Measurements from ENCODE around the gene MYLK. TPM values are rescaled to one million over a fixed set of nuclear protein-coding genes. Genes with fewer than 3 reads are reported as not detected.
A peak's percentile ranks its signal among the peaks of the same experiment; 100 is the strongest.

The MYLK gene
- total RNA-seq, 1 donor from 2014 or later = 26.6 TPM

DNA sequence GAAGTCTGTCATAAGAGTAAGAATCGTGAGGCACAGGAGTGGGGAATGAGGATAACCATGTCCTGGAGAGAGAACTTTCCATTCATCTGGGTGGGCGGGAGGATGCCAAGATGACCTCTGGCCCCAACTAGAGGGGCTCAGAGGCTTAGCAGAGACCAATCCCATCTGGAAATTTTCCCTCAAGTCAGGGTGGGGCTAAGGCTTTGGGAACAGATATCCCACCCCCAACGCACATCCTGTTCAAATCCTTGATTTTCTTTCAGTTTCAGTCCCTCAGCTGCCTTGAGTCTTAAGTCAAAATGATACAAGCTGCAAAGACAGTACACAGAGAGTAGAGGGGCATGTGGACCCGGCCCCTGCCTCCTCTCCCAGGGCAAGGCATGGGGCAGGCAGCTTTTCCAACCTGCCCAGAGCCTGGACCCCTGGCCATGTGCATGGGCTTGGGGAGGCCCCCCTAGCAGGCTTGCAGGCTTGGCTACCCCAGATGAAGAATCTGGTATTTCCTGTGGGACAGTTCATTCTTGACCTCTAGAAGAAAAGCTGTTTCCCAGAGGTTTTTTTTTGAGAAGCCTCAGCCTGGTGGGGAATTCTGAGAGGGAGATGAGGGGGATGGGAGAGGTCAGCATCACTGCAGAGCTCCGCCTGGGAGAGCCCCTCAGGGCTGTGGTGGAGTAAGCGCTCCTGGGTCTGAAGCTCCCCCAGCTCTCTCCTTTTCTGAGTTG, 189.6 kb downstream of the MYLK start:
- Histone ChIP-seq H3K27me3 (ENCODE audit: control insufficient read depth in 3 of 3, insufficient read depth in 3 of 3, low read length in 3 of 3) (no peaks in the 10 kb centered on the region), H3K9me3 (ENCODE audit: control insufficient read depth in 3 of 3, low read length in 3 of 3) (no peaks in the 10 kb centered on the region), H3K9ac (ENCODE audit: low read depth in 1 of 3, low read length in 3 of 3) (peak overlapping the region in 1 of 3 donors; percentile 20), H3K27ac (ENCODE audit: low read depth, low read length) (peak overlapping the region; percentile 57), H3K4me1 (ENCODE audit: control insufficient read depth in 3 of 3, insufficient read depth in 3 of 3, low read length in 3 of 3) (peaks cover 31 to 50% (median 35%) of the 10 kb centered on the region in 3 donors), H3K36me3 (ENCODE audit: control insufficient read depth in 3 of 3, insufficient read depth in 3 of 3, low read length in 3 of 3) (peaks cover 0 to 3% (median 2%) of the 10 kb centered on the region in 3 donors), H3K4me3 (ENCODE audit: low read length in 3 of 3) (no peak overlapping the region)

DNA sequence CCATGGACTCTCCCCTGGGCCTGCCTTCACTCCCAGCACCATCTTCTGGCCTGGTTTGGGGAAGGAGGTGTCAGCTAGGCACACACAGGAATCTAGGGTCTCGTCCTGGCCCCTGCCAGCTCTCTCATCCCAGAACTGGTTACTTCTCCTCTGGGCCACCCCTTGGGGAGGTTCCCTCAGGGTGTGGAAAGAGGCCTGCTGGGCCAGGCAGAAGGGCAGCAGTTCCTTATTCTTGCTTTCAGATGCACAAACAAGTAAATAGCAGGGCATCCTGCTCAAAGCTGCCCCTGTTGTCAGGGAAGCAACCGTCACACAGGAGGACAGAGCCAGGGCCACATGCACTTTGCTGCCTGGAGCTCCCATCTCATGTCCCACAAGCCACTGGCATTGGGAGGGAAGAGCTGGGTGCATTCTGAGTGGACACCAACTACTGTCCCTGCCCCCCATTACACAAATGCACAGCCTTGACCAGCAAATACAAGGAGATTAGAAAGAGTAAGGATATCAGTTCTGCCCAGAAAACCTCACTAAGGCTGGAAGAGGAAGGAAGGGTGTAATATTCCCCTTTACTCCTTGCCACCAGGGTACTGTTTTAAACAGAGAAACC, 190.4 kb downstream of the MYLK start:
- H3K27me3 ChIP-seq (ENCODE audit: control insufficient read depth in 3 of 3, insufficient read depth in 3 of 3, low read length in 3 of 3) = no peaks in the 10 kb centered on the region
- H3K9ac ChIP-seq (ENCODE audit: low read depth in 1 of 3, low read length in 3 of 3) = peak overlapping the region in 1 of 3 donors; percentile 33
- H3K27ac ChIP-seq (ENCODE audit: low read depth, low read length) = peak overlapping the region; percentile 57
- no peak overlapping the region for H3K4me3 ChIP-seq (ENCODE audit: low read length in 3 of 3)
- H3K36me3 ChIP-seq (ENCODE audit: control insufficient read depth in 3 of 3, insufficient read depth in 3 of 3, low read length in 3 of 3) = peaks cover 0 to 3% (median 2%) of the 10 kb centered on the region in 3 donors
- no peaks in the 10 kb centered on the region for H3K9me3 ChIP-seq (ENCODE audit: control insufficient read depth in 3 of 3, low read length in 3 of 3)
- H3K4me1 ChIP-seq (ENCODE audit: control insufficient read depth in 3 of 3, insufficient read depth in 3 of 3, low read length in 3 of 3) = peaks cover 35 to 55% (median 39%) of the 10 kb centered on the region in 3 donors

DNA sequence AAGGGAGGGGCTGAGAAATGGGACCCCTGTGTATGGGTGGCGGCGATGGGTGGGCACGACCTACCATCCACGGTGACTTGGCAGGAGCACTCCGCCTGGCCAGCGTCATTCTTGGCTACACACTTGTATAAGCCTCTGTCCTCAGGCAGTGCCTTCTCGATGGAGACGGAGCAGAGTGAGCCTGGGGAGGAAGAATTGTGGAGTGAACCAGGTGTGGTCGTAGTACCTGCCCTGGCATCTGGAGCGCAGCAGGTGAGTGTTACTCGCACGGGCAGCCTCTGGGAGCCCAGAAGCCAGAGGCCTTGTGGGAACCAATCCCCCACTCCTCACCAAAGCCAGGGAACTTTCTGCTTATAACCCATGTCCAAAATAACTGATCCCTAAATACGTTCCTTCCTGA, 191.5 kb downstream of the MYLK start:
- H3K9ac ChIP-seq (ENCODE audit: low read depth in 1 of 3, low read length in 3 of 3) = no peak overlapping the region
- H3K27ac ChIP-seq (ENCODE audit: low read depth, low read length) = peak overlapping the region; percentile 8
- H3K4me1 ChIP-seq (ENCODE audit: control insufficient read depth in 3 of 3, insufficient read depth in 3 of 3, low read length in 3 of 3) = peaks cover 35 to 55% (median 44%) of the 10 kb centered on the region in 3 donors
- no peaks in the 10 kb centered on the region for H3K9me3 ChIP-seq (ENCODE audit: control insufficient read depth in 3 of 3, low read length in 3 of 3)
- peaks cover 0 to 3% (median 2%) of the 10 kb centered on the region in 3 donors for H3K36me3 ChIP-seq (ENCODE audit: control insufficient read depth in 3 of 3, insufficient read depth in 3 of 3, low read length in 3 of 3)
- no peaks in the 10 kb centered on the region for H3K27me3 ChIP-seq (ENCODE audit: control insufficient read depth in 3 of 3, insufficient read depth in 3 of 3, low read length in 3 of 3)
- H3K4me3 ChIP-seq (ENCODE audit: low read length in 3 of 3) = no peak overlapping the region

DNA sequence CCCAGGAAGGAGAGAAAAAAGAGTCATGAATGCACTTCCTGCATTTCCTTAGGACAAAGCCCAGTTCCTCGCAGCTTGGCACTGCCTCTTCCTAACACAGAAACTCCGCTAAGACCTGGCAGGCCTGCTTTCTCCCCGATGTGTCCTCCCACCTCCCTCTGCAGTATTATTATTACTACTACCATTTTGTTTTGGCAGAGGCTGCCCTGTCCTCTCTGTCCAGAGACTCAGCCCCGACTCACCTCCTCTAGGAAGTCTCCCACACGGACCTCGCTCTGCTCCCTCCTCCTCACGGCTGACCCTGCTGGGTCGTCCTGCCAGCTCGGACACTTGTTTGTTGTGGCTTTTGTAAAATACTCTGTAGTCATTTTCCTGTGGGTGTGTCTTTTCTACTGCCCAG, 192.1 kb downstream of the MYLK start:
- peak overlapping the region in 1 of 3 donors; percentile 0 for H3K9ac ChIP-seq (ENCODE audit: low read depth in 1 of 3, low read length in 3 of 3)
- peaks cover 35 to 55% (median 44%) of the 10 kb centered on the region in 3 donors for H3K4me1 ChIP-seq (ENCODE audit: control insufficient read depth in 3 of 3, insufficient read depth in 3 of 3, low read length in 3 of 3)
- H3K27me3 ChIP-seq (ENCODE audit: control insufficient read depth in 3 of 3, insufficient read depth in 3 of 3, low read length in 3 of 3) = no peaks in the 10 kb centered on the region
- peaks cover 0 to 3% (median 2%) of the 10 kb centered on the region in 3 donors for H3K36me3 ChIP-seq (ENCODE audit: control insufficient read depth in 3 of 3, insufficient read depth in 3 of 3, low read length in 3 of 3)
- no peak overlapping the region for H3K4me3 ChIP-seq (ENCODE audit: low read length in 3 of 3)
- H3K27ac ChIP-seq (ENCODE audit: low read depth, low read length) = peak overlapping the region; percentile 8
- H3K9me3 ChIP-seq (ENCODE audit: control insufficient read depth in 3 of 3, low read length in 3 of 3) = no peaks in the 10 kb centered on the region

DNA sequence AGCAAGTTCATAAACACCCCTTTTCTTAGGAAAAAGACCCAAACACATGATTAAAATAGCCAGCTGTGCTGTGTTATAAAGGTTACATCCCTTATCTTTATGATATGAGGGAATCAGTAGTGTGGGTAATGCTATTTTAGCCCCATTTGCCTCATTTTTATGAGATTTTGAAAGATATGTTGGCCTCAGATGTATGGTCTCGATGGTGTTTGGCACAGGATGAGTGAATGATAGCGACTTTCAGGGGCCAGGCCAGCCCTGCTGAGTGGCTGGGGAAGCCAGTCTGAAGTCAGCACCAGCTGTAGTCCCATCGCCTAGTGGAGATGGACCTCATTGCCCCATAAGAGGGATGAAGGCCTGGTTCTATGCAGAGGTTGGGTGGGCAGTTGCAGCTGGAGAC, 194.3 kb downstream of the MYLK start:
- peaks cover 22 to 42% (median 29%) of the 10 kb centered on the region in 3 donors for H3K4me1 ChIP-seq (ENCODE audit: control insufficient read depth in 3 of 3, insufficient read depth in 3 of 3, low read length in 3 of 3)
- no peaks in the 10 kb centered on the region for H3K9me3 ChIP-seq (ENCODE audit: control insufficient read depth in 3 of 3, low read length in 3 of 3)
- H3K36me3 ChIP-seq (ENCODE audit: control insufficient read depth in 3 of 3, insufficient read depth in 3 of 3, low read length in 3 of 3) = peaks cover 0 to 3% (median 2%) of the 10 kb centered on the region in 3 donors
- no peak overlapping the region for H3K4me3 ChIP-seq (ENCODE audit: low read length in 3 of 3)
- H3K27ac ChIP-seq (ENCODE audit: low read depth, low read length) = no peak overlapping the region
- H3K27me3 ChIP-seq (ENCODE audit: control insufficient read depth in 3 of 3, insufficient read depth in 3 of 3, low read length in 3 of 3) = no peaks in the 10 kb centered on the region
- H3K9ac ChIP-seq (ENCODE audit: low read depth in 1 of 3, low read length in 3 of 3) = no peak overlapping the region

DNA sequence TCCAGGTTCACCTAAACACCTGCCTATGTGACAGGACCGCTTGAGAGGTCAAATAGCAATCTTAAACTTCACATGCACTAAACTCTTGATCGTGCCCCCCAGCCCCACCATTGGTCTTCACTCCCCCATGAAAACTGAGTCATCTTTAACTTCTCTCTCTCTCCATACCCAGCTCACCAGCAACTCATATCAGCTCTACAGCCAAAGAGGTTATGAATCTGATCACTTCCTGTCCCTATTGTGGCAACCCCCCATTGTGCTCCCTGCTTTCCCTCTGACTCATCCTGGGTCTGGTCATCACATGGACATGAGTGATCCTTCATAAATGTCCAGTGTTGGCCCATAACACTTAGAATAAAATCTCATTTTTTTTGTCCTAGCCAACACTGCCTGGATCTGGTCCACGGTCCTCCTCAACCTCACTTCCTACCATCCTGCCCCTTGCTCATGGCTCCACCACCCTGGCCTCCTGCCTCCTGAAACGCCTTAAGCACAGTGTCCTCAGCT, 195.8 kb downstream of the MYLK start:
- H3K9me3 ChIP-seq (ENCODE audit: control insufficient read depth in 3 of 3, low read length in 3 of 3) = no peaks in the 10 kb centered on the region
- H3K27me3 ChIP-seq (ENCODE audit: control insufficient read depth in 3 of 3, insufficient read depth in 3 of 3, low read length in 3 of 3) = no peaks in the 10 kb centered on the region
- H3K4me1 ChIP-seq (ENCODE audit: control insufficient read depth in 3 of 3, insufficient read depth in 3 of 3, low read length in 3 of 3) = peaks cover 7 to 32% (median 16%) of the 10 kb centered on the region in 3 donors
- peak overlapping the region; percentile 19 for H3K27ac ChIP-seq (ENCODE audit: low read depth, low read length)
- peaks cover 0 to 3% (median 3%) of the 10 kb centered on the region in 3 donors for H3K36me3 ChIP-seq (ENCODE audit: control insufficient read depth in 3 of 3, insufficient read depth in 3 of 3, low read length in 3 of 3)
- no peak overlapping the region for H3K4me3 ChIP-seq (ENCODE audit: low read length in 3 of 3)
- no peak overlapping the region for H3K9ac ChIP-seq (ENCODE audit: low read depth in 1 of 3, low read length in 3 of 3)

DNA sequence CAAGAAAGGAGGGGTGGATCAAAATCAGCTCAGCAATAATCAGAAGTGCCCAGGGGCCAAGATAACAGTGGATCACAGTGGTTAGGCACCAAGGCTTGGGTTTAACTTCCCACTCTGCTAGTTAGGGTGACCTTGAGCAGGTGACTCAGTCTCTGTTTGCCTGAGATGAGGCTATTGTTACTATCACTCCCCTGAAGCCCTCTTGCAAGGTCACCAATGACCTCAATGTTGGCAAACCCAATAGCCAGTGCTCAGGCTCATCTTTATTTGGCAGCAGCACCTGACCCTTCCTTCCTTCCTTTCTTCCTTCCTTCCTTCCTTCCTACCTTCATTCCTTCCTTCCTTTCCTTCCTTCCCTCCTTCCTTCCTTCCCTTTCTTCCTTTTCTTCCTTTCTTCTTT, 196.8 kb downstream of the MYLK start:
- Histone ChIP-seq H3K27me3 (ENCODE audit: control insufficient read depth in 3 of 3, insufficient read depth in 3 of 3, low read length in 3 of 3) (no peaks in the 10 kb centered on the region), H3K4me3 (ENCODE audit: low read length in 3 of 3) (no peak overlapping the region), H3K4me1 (ENCODE audit: control insufficient read depth in 3 of 3, insufficient read depth in 3 of 3, low read length in 3 of 3) (peaks cover 4 to 23% (median 11%) of the 10 kb centered on the region in 3 donors), H3K9me3 (ENCODE audit: control insufficient read depth in 3 of 3, low read length in 3 of 3) (no peaks in the 10 kb centered on the region), H3K36me3 (ENCODE audit: control insufficient read depth in 3 of 3, insufficient read depth in 3 of 3, low read length in 3 of 3) (peaks cover 0 to 3% (median 3%) of the 10 kb centered on the region in 3 donors), H3K9ac (ENCODE audit: low read depth in 1 of 3, low read length in 3 of 3) (no peak overlapping the region), H3K27ac (ENCODE audit: low read depth, low read length) (no peak overlapping the region)

DNA sequence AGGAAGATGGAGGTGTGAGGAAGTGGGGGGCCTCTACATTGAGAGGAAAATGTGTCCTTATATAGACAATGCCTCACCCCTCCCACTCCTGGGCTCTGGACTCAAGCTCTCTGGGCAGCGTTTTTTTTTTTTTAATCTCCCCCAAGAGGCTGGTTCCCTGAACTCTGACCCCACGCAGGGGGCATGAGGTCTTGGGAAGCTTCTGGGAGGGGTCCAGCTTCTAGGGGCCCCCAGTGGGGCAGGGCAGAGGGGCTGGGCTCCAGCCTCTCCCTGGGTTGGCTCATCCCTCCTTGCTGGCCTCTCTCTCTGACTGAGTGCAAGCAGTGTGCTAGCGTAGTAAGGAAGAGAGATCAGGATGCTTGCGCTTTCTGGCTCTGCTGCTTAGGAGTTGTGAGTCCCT, 197.9 kb downstream of the MYLK start:
- H3K27ac ChIP-seq (ENCODE audit: low read depth, low read length) = no peak overlapping the region

DNA sequence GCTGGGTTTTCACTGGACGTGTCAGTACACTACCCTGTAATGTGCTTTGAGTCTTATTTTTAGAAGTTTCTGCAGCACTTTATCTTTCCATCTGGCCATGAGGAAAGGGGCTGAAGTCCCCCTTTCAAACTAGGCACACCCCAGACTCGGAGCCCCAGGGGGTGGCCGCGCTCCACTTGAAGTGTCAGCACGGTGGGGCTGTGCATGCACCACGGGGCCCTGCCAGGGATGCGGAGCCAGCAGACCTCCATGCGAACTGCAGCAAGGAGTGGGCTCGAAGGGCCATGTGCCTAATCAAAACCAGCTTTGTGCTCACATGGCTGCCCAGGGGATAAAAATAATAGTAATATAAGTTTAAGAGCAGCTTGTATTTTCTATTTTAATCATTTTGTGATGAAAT, 198.4 kb downstream of the MYLK start:
- H3K27ac ChIP-seq (ENCODE audit: low read depth, low read length) = no peak overlapping the region
- H3K27me3 ChIP-seq (ENCODE audit: control insufficient read depth in 3 of 3, insufficient read depth in 3 of 3, low read length in 3 of 3) = no peaks in the 10 kb centered on the region
- no peaks in the 10 kb centered on the region for H3K9me3 ChIP-seq (ENCODE audit: control insufficient read depth in 3 of 3, low read length in 3 of 3)
- H3K9ac ChIP-seq (ENCODE audit: low read depth in 1 of 3, low read length in 3 of 3) = no peak overlapping the region
- no peak overlapping the region for H3K4me3 ChIP-seq (ENCODE audit: low read length in 3 of 3)
- peaks cover 4 to 11% (median 9%) of the 10 kb centered on the region in 3 donors for H3K4me1 ChIP-seq (ENCODE audit: control insufficient read depth in 3 of 3, insufficient read depth in 3 of 3, low read length in 3 of 3)
- H3K36me3 ChIP-seq (ENCODE audit: control insufficient read depth in 3 of 3, insufficient read depth in 3 of 3, low read length in 3 of 3) = peaks cover 0 to 6% (median 0%) of the 10 kb centered on the region in 3 donors

More for the DNA sequence above, 197.9 kb downstream of the MYLK start:
- H3K4me3 ChIP-seq (ENCODE audit: low read length in 3 of 3) = no peak overlapping the region
- H3K9ac ChIP-seq (ENCODE audit: low read depth in 1 of 3, low read length in 3 of 3) = no peak overlapping the region
- H3K36me3 ChIP-seq (ENCODE audit: control insufficient read depth in 3 of 3, insufficient read depth in 3 of 3, low read length in 3 of 3) = peaks cover 0 to 6% (median 0%) of the 10 kb centered on the region in 3 donors
- H3K27me3 ChIP-seq (ENCODE audit: control insufficient read depth in 3 of 3, insufficient read depth in 3 of 3, low read length in 3 of 3) = no peaks in the 10 kb centered on the region
- peaks cover 4 to 16% (median 9%) of the 10 kb centered on the region in 3 donors for H3K4me1 ChIP-seq (ENCODE audit: control insufficient read depth in 3 of 3, insufficient read depth in 3 of 3, low read length in 3 of 3)
- H3K9me3 ChIP-seq (ENCODE audit: control insufficient read depth in 3 of 3, low read length in 3 of 3) = no peaks in the 10 kb centered on the region

DNA sequence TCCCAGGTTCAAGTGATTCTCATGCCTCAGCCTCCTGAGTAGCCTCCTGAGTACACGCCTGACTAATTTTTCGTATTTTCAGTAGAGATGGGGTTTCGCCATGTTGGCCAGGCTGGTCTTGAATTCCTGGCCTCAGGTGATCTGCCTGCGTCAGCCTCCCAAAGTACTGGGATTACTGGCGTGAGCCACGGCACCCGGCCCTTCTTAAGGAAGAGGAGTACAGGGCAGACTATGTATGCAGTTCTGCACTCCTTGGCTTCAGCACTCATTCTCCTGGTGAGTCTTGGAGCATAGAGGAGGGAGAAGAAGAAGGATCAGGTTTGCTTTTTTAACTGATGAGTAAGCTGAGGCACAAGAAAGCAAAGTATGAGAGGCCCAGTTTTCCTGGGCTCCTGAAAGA, 199.5 kb downstream of the MYLK start:
- H3K36me3 ChIP-seq (ENCODE audit: control insufficient read depth in 3 of 3, insufficient read depth in 3 of 3, low read length in 3 of 3) = peaks cover 0 to 4% (median 0%) of the 10 kb centered on the region in 3 donors
- no peak overlapping the region for H3K27ac ChIP-seq (ENCODE audit: low read depth, low read length)
- no peak overlapping the region for H3K4me3 ChIP-seq (ENCODE audit: low read length in 3 of 3)
- peaks cover 4 to 15% (median 9%) of the 10 kb centered on the region in 3 donors for H3K4me1 ChIP-seq (ENCODE audit: control insufficient read depth in 3 of 3, insufficient read depth in 3 of 3, low read length in 3 of 3)
- H3K9me3 ChIP-seq (ENCODE audit: control insufficient read depth in 3 of 3, low read length in 3 of 3) = no peaks in the 10 kb centered on the region
- H3K9ac ChIP-seq (ENCODE audit: low read depth in 1 of 3, low read length in 3 of 3) = no peak overlapping the region
- no peaks in the 10 kb centered on the region for H3K27me3 ChIP-seq (ENCODE audit: control insufficient read depth in 3 of 3, insufficient read depth in 3 of 3, low read length in 3 of 3)

Measured in skeletal muscle tissue (tissue), 4 donors.